ENCODE results near the gene LRCH1. TPM values are rescaled to one million over a fixed set of nuclear protein-coding genes. Genes with fewer than 3 reads are reported as not detected.

The LRCH1 gene
- total and polyA plus RNA-seq, 4 donors, result 2.6 to 6.6 (median 3.4) TPM

DNA sequence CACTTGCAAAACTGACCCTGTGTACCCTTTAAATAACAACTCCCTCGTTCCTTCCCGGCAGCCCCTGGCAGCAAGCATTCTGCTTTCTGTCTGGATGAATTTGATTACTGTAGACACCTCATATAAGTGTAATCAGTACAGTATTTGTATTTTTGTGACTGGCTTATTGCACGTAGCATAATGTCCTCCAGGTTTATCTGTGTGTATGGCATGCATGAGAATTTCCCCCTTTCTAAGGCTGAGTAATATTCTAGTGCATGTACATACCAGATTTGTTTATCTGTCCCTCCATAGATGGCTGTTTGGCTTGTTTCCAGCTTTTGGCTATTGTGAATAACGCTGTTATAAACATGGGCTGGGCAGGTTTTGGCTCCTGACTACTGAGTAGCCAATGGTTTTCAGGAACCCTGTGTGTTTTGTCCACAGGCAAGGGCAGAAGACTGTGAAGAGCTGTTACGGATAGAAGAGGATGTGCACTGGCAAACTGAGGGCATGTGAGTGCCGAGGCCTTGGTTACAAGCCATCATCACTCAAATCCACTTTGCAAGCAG, 146.0 kb downstream of the LRCH1 start:
- Histone ChIP-seq H3K27me3 (ENCODE audit: control insufficient read depth in 4 of 4, insufficient read depth in 4 of 4, low read length in 3 of 4) (no peaks in the 10 kb centered on the region), H3K9ac (ENCODE audit: low read depth in 1 of 2, low read length in 2 of 2) (no peak overlapping the region), H3K4me3 (ENCODE audit: low read depth in 1 of 3, low read length in 3 of 3) (no peak overlapping the region), H3K27ac (ENCODE audit: low read depth in 1 of 2, low read length in 2 of 2) (no peak overlapping the region), H3K9me3 (ENCODE audit: control insufficient read depth in 4 of 4, low read length in 3 of 4) (no peaks in the 10 kb centered on the region), H3K36me3 (ENCODE audit: control insufficient read depth in 4 of 4, insufficient read depth in 3 of 4, low read depth in 1 of 4, low read length in 3 of 4) (peaks cover 0 to 52% (median 26%) of the 10 kb centered on the region in 4 donors), H3K4me1 (ENCODE audit: control insufficient read depth in 4 of 4, insufficient read depth in 4 of 4, low read length in 3 of 4) (peaks cover 0 to 5% (median 0%) of the 10 kb centered on the region in 4 donors)
- no peak for DNase-seq (ENCODE audit: low spot score)
- TF ChIP-seq NR2F2 (IDR thresholded peaks at IDR 0.05) (no peak), FOXA2 (IDR thresholded peaks at IDR 0.05) (no peak), GABPA (IDR thresholded peaks at IDR 0.05 in 1 of 2, conservative IDR thresholded peaks at IDR 0.05 in 1 of 2) (no peak), FOXA1 (IDR thresholded peaks at IDR 0.05) (no peak), SP1 (IDR thresholded peaks at IDR 0.05) (no peak), CTCF (IDR thresholded peaks at IDR 0.05; ENCODE audit: low read depth, low read length, missing input control) (no peak), RAD21 (IDR thresholded peaks at IDR 0.05) (no peak), YY1 (IDR thresholded peaks at IDR 0.05) (no peak), RXRA (IDR thresholded peaks at IDR 0.05) (no peak), HNF4A (conservative IDR thresholded peaks at IDR 0.05) (no peak)
- TF ChIP-seq, protein P1, sequence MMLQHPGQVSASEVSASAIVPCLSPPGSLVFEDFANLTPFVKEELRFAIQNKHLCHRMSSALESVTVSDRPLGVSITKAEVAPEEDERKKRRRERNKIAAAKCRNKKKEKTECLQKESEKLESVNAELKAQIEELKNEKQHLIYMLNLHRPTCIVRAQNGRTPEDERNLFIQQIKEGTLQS (IDR thresholded peaks at IDR 0.05), result no peak
- TF ChIP-seq, protein P2, sequence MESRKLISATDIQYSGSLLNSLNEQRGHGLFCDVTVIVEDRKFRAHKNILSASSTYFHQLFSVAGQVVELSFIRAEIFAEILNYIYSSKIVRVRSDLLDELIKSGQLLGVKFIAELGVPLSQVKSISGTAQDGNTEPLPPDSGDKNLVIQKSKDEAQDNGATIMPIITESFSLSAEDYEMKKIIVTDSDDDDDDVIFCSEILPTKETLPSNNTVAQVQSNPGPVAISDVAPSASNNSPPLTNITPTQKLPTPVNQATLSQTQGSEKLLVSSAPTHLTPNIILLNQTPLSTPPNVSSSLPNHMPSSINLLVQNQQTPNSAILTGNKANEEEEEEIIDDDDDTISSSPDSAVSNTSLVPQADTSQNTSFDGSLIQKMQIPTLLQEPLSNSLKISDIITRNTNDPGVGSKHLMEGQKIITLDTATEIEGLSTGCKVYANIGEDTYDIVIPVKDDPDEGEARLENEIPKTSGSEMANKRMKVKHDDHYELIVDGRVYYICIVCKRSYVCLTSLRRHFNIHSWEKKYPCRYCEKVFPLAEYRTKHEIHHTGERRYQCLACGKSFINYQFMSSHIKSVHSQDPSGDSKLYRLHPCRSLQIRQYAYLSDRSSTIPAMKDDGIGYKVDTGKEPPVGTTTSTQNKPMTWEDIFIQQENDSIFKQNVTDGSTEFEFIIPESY (IDR thresholded peaks at IDR 0.05), result no peak
- TF ChIP-seq, protein P3, sequence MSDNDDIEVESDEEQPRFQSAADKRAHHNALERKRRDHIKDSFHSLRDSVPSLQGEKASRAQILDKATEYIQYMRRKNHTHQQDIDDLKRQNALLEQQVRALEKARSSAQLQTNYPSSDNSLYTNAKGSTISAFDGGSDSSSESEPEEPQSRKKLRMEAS (IDR thresholded peaks at IDR 0.05), result no peak
- WGBS, result 88% methylated on average over 6 of the region's 6 CpGs

GRCh38 chr13:46712524-46712923, 159.6 kb downstream of the LRCH1 start:
- WGBS, result 84% methylated on average over 6 of the region's 6 CpGs
- no peak for TF ChIP-seq FOXA1 (IDR thresholded peaks at IDR 0.05)
- TF ChIP-seq YY1 (IDR thresholded peaks at IDR 0.05), result no peak
- TF ChIP-seq TAF1 (conservative IDR thresholded peaks at IDR 0.05), result no peak
- no peak for TF ChIP-seq REST (IDR thresholded peaks at IDR 0.05)
- no peak for TF ChIP-seq FOXA2 (IDR thresholded peaks at IDR 0.05)
- no peak for TF ChIP-seq GABPA (IDR thresholded peaks at IDR 0.05 in 1 of 2, conservative IDR thresholded peaks at IDR 0.05 in 1 of 2)
- H3K36me3 ChIP-seq (ENCODE audit: control insufficient read depth in 4 of 4, insufficient read depth in 3 of 4, low read depth in 1 of 4, low read length in 3 of 4), result peaks cover 3 to 35% (median 8%) of the 10 kb centered on the region in 4 donors

More at GRCh38 chr13:46712524-46712923, 159.6 kb downstream of the LRCH1 start:
- H3K4me1 ChIP-seq (ENCODE audit: control insufficient read depth in 4 of 4, insufficient read depth in 4 of 4, low read length in 3 of 4), result peaks cover 2 to 10% (median 5%) of the 10 kb centered on the region in 4 donors
- H3K27me3 ChIP-seq (ENCODE audit: control insufficient read depth in 4 of 4, insufficient read depth in 4 of 4, low read length in 3 of 4), result no peaks in the 10 kb centered on the region
- H3K9ac ChIP-seq (ENCODE audit: low read depth in 1 of 2, low read length in 2 of 2), result no peak overlapping the region
- no peaks in the 10 kb centered on the region for H3K9me3 ChIP-seq (ENCODE audit: control insufficient read depth in 4 of 4, low read length in 3 of 4)
- no peak for DNase-seq (ENCODE audit: low spot score)
- H3K27ac ChIP-seq (ENCODE audit: low read depth in 1 of 2, low read length in 2 of 2), result no peak overlapping the region
- no peak overlapping the region for H3K4me3 ChIP-seq (ENCODE audit: low read depth in 1 of 3, low read length in 3 of 3)
